ENCODE data around the gene ADAM15.

DNA sequence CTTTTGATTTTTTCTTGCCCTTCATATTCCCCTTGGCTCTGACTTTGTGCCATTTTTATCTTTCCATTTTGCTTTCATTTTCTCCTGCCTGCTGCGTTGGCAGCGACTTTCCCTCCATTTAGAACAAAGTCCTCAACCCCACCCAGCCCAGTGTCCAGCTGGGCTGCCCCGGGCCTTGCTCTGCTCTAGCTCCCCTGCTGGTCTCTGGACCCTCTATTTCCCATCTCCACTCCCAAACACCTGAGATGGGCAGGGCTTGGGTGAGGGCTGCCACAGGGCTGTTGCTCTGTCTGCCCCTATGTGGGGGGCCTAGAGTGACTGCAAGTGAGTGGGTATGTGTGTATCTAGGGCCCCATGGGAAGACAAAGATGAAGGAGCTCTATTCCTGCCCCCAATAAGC, 7.3 kb upstream of the ADAM15 start:
- TF ChIP-seq POLR2AphosphoS5 (IDR thresholded peaks at IDR 0.05) = no peak
- no peak for TF ChIP-seq CTCF (IDR thresholded peaks at IDR 0.05)

Measured in gastroesophageal sphincter (tissue), 3 donors.